GM10847 (cell line): Measurements from ENCODE around the gene GPLD1.

Experiments
- POLR2A ChIP-seq: IDR thresholded peaks from 2 replicates; pipeline ENCODE4 v1.6.1; 2011; ENCODE audit not compliant: insufficient read length; ENCODE audit errors: extremely low read depth

Gene GPLD1

DNA sequence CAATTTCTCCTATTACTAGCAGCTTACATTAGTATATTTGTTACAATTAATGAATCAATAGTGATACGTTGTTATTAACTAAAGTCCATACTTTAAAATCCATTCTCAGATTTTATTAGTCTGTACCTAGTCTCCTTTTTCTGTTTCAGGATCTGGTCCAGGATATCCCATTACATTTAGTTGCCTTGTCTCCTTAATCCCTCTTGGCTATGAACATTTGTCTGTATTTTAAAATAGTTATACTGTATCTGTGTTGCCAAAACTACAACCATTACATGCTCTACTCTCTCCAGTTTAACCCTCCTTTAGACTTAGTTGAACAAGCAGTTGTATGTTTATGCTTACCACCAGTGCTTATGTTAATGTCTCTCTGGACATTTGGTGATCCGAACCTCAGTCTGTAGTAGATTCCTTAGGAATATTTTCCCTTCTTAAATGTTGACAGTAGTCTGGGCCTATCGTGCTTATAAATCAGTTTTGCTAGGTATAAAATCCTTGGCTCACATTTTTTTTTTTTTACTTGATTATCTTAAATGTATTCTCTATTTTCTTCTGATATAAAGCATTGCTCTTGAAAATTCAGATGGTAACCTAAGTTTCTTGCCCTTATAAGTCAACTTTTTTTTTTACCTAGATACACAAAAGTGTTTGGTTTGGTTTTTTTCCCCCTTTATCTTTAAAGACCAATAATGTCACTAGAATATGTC is 17.6 kb upstream of the GPLD1 start:
- no peak for TF ChIP-seq POLR2A

DNA sequence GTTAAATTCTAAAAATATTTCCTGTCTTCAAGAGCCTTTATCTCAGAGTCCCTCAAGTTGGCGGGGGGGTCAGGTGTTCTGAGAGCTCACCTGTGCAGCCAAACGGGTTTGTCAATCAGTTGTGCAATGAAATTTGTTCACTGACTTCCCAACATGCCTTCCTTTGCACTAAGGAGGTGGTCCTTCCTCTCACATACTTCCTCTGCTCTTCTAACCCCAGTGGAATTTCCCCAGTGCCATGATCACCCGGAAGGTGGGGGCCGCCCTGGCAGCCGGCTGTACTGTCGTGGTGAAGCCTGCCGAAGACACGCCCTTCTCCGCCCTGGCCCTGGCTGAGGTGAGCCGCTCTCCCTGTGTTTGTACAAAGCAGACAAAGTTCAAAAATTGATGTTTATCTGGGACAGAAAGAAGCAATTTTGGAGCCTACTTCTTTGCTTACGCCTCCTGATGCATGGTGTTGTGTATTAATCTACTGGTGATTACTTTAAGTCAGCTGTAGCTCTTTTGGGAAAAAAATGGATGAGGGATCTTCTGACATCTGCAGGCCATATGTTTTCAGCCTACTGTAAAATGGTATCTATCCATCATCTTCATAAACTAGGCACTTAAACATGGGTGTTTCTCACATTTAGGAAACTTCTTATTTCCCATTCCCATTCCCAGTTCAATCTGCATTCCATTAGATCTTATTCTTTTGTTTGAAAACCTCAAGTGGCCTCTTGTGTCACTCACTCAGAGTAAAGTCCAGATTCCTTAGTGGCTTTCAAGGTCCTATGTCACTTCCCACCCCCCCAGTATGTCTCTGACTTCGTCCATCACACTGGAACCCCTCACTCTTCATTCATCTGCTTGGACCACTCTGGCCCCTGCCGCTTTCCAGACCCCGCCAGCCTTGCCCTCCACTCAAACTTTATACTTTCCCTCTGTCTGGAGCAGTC is 15.5 kb upstream of the GPLD1 start:
- TF ChIP-seq POLR2A = no peak

DNA sequence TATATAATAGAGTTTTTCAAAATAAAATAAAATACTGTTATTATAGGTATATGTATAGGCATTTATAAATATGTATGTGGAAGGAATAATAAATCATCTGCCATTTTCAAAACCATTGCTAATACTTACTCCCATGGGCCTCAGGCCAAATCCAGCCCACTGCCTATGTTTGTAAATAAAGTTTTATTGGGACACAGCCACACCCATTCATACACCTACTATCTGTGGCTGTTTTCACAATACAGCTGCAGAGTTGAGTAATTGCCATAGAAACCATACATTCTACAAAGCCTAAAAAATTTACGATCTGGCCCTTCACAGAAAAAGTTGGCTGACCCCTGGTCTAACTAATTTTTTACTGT is 14.9 kb upstream of the GPLD1 start:
- TF ChIP-seq POLR2A = no peak

DNA sequence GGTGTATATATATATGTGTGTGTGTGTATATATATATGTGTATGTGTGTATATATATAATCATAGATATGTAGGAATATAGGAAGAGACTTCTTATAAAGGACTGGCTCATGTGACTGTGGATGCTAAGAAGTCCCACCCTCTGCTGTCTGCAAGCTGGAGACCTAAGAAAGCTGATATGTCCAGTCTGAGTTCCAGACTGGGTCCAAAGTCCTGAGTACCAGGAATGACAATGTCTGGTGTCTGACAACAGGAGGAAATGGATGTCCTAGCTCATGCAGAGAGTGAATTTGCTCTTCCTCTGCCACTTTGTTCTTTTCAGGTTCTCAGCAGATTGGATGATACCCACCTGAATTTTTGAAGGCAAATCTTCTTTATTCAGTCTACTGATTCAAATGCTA is 12.5 kb upstream of the GPLD1 start:
- no peak for TF ChIP-seq POLR2A

DNA sequence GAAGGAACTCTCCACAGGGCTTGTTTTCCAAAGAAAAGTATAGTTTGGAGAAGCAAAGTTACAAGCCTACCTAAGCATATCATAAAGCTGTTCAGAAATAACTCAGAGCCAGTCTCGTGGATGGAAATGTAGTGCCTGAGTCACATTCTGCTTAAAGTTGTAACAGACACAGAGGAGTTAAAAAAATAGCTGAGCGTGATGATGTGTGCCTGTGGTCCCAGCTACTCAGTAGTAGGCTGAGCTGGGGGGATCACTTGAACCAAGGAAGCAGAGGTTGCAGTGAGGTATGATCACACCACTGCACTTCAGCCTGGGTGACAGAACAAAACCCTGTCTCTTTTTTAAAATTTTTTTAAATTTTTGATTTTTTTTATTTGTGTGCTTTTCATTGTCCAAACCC is 12.0 kb upstream of the GPLD1 start:
- TF ChIP-seq POLR2A = no peak

DNA sequence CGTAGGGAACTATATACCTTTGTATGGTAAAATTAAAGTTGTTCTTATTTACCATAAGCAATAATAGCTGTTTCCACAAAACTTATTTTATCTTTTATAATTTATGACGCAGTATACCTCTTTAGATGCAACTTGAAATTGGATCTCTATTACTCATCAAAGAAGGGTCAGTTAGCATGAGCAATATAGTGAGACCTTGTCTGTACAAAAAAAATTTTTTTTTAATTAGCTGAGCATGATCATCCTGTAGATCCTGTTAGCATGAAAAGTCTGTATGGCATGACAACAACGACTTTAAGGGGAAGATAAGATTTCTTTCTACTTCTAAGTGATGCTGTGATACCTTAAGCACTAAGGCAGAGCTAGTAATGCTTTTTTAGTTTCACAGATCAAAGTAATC is 11.3 kb upstream of the GPLD1 start:
- no peak for TF ChIP-seq POLR2A

DNA sequence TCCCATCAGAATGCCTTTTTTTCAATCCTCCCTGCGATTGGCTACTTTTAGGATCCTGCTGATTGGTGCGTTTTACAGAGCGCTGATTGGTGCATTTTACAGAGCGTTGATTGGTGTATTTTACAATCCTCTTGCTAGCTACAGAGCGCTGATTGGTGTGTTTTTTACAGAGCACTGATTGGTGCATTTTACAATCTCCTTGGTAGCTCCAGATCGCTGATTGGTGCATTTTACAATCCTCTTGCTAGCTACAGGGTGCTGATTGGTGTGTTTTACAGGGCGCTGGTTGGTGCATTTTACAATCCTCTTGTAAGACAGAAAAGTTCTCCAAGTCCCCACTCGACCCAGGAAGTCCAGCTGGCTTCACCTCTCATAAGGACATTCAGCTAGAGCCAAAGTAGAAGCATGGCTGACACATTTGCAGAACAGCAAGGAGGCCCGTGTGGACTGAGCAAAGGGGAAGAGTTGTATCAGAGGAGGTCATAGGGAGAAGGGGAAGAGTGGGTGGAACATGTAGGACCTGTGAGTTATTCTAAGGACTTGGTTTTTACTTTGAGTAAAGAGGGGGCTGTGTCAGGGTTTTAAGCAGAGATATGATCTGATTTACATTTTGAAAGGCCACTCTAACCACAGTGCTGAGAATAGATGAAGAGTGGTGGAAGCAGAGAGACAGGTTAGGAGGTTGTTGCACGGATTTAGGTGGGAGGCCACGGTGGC is 8.0 kb upstream of the GPLD1 start:
- no peak for TF ChIP-seq POLR2A

DNA sequence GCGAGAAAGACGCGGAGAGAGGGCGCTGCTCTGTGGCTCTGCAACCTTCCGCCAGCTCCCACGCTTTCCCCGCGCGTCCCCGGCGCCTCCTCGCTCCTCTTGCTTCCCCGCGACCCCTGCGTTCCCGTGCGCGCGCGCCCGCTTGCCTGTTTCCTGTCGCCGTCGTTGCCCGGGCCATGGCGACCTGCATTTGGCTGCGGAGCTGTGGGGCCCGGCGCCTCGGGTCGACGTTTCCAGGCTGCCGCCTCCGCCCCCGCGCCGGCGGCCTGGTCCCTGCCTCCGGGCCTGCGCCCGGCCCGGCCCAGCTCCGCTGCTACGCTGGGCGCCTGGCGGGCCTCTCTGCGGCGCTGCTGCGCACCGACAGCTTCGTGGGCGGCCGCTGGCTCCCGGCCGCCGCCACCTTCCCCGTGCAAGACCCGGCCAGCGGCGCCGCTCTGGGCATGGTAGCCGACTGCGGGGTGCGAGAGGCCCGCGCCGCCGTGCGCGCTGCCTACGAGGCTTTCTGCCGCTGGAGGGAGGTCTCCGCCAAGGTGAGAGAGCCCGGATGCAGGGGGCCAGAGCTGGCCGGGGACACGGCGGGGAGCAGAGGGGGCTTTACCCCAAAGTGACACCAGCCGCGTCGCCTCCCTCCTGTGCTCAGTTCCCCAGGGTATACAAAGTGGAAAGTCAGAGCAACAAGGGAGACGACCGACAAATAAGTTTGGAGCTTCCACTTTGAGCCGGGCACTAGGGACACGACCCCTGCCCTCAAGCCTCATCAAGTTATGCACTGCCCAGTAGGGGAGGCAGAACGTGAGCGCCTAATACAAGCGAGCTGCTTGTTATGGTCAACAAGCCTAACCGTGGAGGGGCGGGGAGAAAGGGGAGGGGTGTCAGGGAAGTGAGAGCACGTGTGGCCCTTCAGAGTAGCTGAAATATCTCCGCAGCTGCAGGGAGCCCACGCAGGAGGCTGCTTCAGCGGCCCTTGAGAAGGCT is 5.7 kb upstream of the GPLD1 start, which contains the start of gene ALDH5A1:
Gene ALDH5A1, plus strand, starts transcription at position 149 of the 975 bp plus-strand sequence. Its CDS starts 28 bp downstream, at position 177.
- TF ChIP-seq POLR2A = peak; percentile 26

DNA sequence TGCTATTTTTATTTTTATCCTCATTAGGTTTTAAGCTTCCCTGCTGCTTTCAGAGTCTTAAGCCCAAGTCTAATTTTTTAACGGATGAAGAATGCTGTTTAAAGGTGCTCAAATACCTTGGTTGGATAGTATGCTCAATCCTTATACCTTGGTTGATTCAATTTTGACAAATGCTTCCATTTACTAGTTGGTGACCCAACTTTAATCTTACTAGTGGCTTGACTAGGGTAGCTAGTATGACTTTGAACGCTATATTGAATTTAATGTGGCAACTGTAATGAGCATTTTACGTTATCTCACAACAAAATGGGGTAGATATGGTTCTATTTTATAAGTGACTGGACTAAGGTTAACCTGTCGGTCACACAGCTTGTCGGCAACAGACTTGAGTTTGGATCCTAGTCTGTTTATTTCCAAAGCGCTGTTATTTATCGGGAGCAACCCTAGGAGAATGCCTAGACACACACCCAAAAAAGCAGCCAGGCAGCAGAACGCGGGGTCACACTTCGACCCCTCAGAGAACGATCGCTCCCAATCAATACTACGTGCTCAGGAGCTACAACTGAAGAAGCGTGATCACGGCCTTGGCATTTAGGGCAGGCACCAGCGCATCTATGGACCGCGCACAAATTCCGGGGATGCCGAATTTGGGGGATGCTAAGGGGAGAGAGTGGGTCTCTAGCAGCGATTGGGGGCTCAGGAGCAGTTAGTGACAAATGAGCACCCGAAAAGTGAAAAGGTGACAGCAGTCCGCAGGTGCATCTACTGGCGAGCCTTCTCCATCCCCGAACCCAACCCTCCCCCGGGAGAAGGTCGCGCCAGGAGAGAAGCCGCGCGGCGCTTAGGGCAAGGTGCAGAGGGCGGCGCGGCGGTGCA is 4.8 kb upstream of the GPLD1 start:
- no peak for TF ChIP-seq POLR2A

DNA sequence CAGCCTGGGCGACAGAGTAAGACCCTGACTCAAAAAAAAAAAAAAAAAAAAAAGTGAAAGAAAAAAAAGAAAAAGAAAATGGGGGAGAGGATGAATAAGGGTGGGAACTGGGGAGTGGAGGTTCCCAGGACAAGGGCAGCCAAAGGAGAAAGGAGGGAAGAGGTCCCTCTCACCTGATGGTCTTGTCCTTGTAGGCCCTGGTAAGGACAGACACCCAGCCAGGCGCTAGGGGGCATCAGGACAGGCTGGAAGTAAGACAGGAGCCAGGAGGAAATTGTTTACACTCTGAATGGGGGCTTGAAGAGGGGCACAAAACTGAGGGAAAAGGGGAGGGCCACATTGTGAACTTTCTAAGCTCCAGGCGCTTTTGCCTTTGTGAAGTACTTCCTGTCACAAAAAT is 3.1 kb upstream of the GPLD1 start:
- no peak for TF ChIP-seq POLR2A

DNA sequence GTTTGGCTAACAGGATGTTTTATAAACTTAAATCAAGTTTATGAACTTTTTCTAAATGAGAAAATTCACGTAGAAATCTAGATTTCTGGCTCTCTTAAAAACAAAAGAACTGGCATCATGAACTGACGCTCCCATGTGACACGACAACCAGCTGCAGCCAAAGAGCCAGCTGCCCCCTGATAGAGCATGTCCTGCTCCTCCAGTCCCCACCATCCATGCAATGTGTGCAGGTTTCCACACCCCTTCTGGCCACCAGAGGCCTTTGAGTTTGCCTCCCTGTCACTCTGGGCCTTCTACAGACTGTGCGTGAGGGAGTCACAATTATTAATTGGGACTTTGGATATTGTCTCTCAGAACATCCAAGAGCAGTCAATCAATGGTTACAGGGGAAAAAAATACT is 1.6 kb upstream of the GPLD1 start:
- TF ChIP-seq POLR2A = no peak

DNA sequence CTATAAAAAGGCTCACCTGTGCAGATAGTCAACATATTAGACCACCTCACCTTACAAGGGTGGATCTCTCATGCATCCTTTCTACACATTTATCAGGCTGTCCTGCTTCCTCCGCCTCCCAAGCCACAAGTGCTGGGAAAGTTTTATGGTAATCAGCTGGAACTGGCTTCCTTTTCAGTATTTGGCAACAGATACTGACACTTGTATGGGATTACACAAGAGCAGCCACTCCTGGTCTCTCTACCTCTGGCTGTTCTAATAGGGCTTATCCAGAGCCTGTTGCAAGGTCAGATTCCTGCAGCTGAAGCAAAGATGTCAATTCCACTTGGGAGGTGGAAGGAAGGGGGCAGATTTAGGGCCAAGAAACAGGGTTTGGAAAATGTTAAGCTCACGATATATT is 503 bp upstream of the GPLD1 start:
- TF ChIP-seq POLR2A = no peak

DNA sequence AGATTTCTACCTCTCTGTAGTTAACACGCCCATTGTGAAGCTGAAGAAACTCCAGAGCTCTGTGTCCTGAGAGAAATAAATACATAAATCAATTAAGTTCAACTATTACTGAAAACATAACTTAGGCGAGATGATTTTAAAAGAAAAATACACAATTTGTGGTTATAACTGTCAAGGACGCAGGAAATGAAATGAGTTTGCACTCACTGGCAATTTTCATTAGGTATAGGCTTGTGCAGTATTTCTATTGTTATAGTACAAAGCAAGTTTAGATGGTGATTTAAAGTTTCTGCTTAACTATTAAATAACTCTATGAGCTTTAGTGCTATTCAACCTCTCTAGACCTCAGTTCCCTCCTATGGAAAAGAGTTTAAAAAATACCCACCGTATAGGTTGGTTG is 3.3 kb downstream of the GPLD1 start:
- TF ChIP-seq POLR2A = no peak
